HG02885 (cell line): ENCODE data around the gene ADGRG6.
"Not testable (repeated sequence)": the region's sequence is repeated elsewhere in the genome, so short reads cannot be mapped to it uniquely, and the experiment has no call there.

Experiments used
- ATAC-seq: cut with Tn5 transposase; IDR thresholded peaks from one replicate; pipeline ENCODE4 v1.9.1; 2021; ENCODE audit warnings: mild to moderate bottlenecking; ENCODE audit not compliant: unreplicated experiment, poor library complexity

The ADGRG6 gene

DNA sequence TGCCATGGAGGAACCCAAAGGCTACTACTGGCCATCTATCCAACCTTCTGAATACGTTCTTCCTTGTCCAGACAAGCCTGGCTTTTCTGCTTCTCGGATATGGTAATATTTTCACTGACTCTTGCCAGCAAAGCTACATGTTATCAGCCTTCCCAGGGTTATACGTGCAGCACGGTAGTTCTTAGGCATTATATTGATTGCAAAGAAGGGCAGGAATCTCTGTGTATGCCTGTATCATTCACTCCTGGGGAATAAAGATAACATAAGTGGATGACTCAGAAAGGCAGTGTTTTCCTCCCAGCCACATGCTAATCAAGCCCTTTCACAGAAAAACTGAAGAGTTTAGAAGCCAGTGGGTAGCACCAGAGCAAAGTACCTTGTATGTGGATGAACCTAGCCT is 98.7 kb downstream of the ADGRG6 start:
- no peak for ATAC-seq

DNA sequence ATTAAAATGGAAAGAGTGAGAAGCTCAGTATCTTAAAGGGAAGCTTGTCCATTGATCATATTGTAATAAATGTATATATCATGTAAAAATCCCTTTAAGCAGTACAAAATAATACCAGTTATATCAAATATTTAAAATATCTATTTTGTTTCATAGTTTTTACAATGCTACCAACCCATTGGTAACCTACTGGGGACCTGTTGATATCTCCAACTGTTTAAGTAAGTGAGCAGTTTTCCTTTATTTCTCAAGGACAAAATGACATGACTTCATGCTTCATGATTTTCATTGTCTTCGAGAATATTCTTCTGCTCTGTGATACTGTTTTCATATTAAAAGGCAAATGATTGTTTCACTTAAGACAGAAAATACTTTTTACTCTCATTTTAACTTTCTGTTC is 100.0 kb downstream of the ADGRG6 start:
- no peak for ATAC-seq

GRCh38 chr6:142404751-142405150 is 102.9 kb downstream of the ADGRG6 start:
- ATAC-seq, result no peak

DNA sequence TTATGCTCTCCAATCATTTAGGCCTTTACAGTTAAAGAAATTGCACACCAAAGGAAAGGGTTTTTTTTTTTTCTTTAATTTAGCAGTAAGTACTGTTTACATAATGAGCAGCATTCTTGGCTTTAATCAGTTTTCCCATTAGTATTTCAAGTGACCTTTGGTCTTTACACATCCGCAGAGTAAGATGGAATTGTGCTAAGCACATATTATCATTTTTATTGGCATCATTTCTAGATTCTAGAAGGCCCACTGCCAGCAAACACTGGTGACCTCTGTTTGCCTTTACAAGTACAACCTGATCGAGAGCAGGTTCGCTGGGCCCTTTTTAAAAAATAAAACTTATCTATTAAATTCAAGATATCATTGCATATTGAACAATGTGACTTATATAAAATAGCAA is 104.3 kb downstream of the ADGRG6 start:
- no peak for ATAC-seq

DNA sequence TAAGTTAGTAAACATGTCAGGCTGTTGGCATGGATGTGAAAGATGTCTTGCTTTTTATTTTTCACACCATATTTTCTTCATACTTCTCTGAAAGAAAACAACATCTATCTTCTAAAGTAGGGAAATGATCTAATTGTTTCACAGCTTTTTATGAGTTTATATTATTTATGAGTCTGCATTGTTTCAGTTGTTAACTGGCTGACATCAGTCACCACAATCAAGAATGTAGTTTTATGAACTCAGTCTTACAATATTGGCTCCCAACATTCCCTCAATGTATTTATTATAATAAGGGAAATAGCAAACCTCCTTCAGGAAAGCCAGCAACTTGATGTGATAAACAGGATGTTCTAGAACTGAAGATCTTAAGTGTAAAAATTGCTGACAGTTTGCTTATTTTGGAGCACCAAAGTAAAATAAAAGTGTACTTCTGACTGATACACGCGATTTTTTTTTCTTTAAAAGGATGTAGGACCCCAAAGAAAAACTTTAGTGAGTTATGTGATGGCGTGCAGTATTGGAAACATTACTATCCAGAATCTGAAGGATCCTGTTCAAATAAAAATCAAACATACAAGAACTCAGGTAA is 106.0 kb downstream of the ADGRG6 start:
- no peak for ATAC-seq

- ATAC-seq, result no peak
These were observed 106.6 kb downstream of the ADGRG6 start for GRCh38 chr6:142408409-142408808.

- no peak for ATAC-seq
These were observed 108.0 kb downstream of the ADGRG6 start for GRCh38 chr6:142409794-142410193.

- ATAC-seq, result no peak
These were observed 109.3 kb downstream of the ADGRG6 start for GRCh38 chr6:142411145-142411544.

GRCh38 chr6:142412241-142412640 is 110.4 kb downstream of the ADGRG6 start:
- ATAC-seq, result no peak

DNA sequence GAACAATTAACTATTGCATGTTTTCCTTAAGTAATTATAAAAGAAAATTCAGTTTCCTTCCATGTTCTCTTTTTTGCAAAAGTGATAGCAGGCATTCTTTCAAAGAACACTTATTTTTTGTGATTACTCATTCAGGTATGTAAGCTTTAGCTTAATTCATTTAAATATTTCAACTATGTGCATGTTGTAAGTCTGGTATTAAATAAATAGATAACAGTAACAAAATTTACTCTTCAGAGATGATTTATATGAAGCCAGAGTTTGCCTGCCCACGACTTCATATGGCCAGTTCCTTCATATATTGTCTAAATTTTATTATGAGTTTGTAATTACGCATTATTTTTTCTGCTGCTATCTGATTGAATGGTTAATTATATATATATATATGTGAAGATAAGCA is 110.9 kb downstream of the ADGRG6 start:
- ATAC-seq, result no peak

- no peak for ATAC-seq
These were observed 111.3 kb downstream of the ADGRG6 start for GRCh38 chr6:142413111-142413510.

GRCh38 chr6:142414462-142415250 is 112.8 kb downstream of the ADGRG6 start:
- ATAC-seq, result no peak

GRCh38 chr6:142416179-142416578 is 114.4 kb downstream of the ADGRG6 start:
- ATAC-seq, result no peak

GRCh38 chr6:142416686-142417085 is 114.9 kb downstream of the ADGRG6 start:
- no peak for ATAC-seq

DNA sequence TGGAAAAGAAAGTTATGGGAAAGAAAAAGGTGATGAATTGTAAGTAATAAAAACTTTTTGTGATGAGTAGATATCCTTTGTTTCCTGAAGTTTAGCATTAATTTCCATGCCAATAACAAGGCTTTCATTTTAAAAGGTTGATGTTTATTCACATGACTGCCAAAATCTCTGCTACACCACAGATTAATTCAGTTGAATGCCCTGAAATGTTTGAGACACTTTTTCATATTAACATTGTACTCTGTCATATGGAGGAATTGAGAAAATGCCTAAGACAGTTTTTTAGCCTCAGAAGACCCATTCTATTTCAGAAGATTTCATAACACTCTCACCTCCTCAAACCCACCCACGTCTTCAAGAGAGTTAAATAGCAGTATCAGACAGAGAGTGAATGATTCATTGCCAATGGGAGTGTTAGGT is 115.5 kb downstream of the ADGRG6 start:
- no peak for ATAC-seq

DNA sequence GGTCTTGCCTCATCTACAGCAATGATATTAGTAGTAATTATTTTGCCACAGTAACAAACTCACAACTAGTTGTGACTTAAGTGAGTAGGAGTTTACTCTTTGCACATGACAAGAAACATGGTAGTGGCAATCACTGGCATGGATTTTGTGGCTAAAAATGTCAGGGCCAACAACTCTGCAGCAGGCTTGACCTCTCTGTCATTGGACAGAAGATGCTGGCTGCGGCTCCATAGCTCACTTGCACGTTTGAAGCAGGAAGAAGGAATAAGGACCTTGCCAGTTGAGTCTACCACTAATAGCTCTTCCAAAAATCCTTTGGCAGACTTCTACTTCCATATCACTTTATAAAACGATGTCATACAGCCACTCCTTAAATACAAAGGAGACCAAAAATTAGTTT is 117.3 kb downstream of the ADGRG6 start:
- no peak for ATAC-seq

DNA sequence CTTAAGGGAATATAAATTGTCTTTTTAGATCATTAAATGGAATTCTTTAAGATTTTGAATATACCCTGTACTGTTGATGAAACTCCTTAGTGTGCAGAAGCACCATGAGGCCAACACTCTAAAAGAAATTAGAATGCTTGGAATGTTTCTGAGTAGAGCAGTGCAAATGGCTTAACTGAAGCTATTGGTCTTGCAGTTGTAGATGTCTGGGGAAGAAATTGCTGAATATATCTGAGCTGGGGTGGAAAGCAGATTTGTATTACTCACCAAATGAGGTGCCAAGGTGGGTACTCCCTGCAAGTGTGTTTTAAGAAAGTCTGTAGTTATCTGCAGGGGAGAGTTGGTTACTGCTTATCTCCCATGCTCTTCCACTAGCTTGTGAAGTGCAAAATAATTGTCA is 119.0 kb downstream of the ADGRG6 start:
- no peak for ATAC-seq

DNA sequence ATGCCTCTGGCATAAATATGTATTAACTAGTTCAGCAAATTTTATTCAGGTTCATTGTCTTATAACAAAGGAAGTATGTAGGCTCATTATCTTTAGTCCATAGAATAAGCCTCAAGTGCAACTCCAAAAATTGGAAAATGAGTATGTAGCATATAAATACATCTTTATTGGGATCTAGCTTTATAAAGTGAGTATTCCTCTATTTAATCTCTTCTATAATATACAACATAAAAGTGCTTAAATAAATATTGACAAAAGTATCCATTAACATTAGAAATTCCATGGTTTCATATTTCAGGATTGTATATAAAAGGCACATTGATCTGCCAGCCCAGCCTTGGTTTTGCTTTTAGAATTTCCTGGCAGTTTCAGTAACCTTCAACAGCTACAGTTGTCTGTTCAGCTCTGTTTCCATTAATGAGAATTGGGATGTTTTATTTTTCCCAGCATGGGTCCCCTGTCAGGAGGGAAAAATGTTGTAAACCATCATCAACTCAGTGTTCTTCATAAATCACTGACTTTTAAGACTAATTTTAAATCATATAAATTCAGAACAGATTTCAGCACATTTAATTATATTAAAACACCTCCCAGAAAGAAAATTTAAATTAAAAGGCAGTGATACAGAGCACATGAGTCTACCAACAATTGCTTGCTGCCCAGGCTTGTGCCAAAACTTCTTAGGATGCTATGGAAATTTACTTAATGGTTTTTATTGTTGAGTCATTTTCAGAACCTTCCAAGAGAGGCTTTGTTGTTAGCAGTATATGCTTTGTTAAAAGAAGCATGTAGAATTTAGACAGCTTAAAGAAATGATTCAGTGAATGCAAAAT is 119.7 kb downstream of the ADGRG6 start:
- ATAC-seq, result no peak

- not testable (repeated sequence) for ATAC-seq
These were observed 124.8 kb downstream of the ADGRG6 start for GRCh38 chr6:142426444-142427132.

- not testable (repeated sequence) for ATAC-seq
These were observed 126.7 kb downstream of the ADGRG6 start for GRCh38 chr6:142428468-142428867.

DNA sequence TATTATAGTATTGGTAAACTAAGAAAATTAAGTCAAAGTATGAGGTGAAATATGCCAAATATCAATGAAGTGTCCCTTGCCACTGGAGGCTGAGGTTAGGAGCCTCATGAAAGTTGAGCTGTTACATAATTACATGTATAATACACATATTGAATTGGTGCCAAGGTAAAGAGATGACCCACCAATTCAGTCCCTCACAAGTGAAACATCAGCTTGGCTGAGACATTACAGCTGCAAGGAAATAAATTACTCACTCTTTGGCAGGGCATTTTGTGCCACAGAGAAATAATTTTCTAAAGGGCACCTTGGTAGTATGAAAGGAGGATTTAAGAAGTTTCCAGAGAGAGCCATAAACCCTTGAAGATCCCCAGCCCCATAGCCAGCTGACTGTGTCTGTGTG is 127.4 kb downstream of the ADGRG6 start:
- no peak for ATAC-seq
